Articular chondrocyte of knee joint (primary cell): ENCODE measurements around the gene SELENOT. TPM values are rescaled to one million over a fixed set of nuclear protein-coding genes. Genes with fewer than 3 reads are reported as not detected.

Experiments used
- total RNA-seq: library from RNA; depleted of rRNA; stranded (reverse); fragments of >200 nt; gene quantifications from 2 replicates; pipeline ENCODE4 v1.2.3, GENCODE V29; 2012

SELENOT gene, protein sequence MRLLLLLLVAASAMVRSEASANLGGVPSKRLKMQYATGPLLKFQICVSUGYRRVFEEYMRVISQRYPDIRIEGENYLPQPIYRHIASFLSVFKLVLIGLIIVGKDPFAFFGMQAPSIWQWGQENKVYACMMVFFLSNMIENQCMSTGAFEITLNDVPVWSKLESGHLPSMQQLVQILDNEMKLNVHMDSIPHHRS
- total RNA-seq, result 116 and 172 TPM in 2 replicates

DNA sequence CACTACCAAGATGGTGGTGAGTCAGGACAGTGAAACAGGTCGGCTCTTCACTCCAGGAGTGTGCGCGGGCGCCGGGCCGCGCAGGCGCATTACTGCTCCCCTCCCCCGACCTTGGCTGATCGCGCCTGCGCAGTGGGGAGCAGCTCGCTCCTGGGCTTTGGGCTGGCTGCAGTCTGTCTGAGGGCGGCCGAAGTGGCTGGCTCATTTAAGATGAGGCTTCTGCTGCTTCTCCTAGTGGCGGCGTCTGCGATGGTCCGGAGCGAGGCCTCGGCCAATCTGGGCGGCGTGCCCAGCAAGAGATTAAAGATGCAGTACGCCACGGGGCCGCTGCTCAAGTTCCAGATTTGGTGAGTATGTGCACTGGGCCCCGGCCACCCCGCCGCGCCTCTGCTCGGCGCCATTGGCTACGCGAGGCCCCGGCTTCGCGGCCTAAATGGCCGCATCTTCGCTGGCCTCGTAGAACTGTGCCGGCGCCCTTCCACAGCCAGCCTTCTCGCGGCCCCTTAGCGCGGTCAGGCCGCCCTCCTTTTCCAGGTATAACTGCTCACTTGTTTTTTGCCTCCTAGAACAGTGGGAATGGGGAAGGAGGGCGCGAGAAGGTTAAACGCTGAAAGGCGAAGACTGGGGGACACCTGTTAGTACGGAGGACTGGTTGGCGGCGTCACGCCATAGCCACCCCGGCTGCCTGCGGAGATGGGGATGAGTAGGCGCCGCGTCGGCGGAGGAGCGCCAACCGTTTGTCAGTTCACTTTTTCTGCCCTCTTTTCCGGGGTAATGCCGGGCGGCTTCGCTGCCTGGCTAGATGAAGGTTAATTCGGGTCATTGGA, at the start of gene SELENOT:
Gene SELENOT (plus strand): TSS at position 169 of the 827 bp plus-strand sequence. CDS start 42 bp downstream, at position 211.

Other genes starting within 250 kb of the SELENOT start
- gene TSC22D2, start 195.0 kb upstream of the SELENOT start, total RNA-seq, result 17.4 and 18.2 TPM in 2 replicates
- 105 and 128 TPM in 2 replicates for gene SERP1, start 56.8 kb upstream of the SELENOT start, total RNA-seq
- 205 and 239 TPM in 2 replicates for gene EIF2A, start 56.5 kb upstream of the SELENOT start, total RNA-seq
- gene ERICH6, start 100.6 kb downstream of the SELENOT start, total RNA-seq, result 0.39 TPM in 1 of 2 replicates, not detected in the other
- 21.1 and 22.6 TPM in 2 replicates for gene SIAH2, start 159.8 kb downstream of the SELENOT start, total RNA-seq